ENCODE results near the gene GPC5. TPM values are rescaled to one million over a fixed set of nuclear protein-coding genes. Genes with fewer than 3 reads are reported as not detected.

GPC5 gene
- total RNA-seq, 2 donors from 2014 or later = not detected

- WGBS, 2 donors = 62 to 68% methylated on average over 2 of the region's 2 CpGs
- no peaks in the 10 kb centered on the region for H3K4me1 ChIP-seq
- H3K4me3 ChIP-seq = no peak overlapping the region
- H3K27ac ChIP-seq = no peak overlapping the region
- no peaks in the 10 kb centered on the region for H3K36me3 ChIP-seq (replicated peaks in 1 of 2; ENCODE audit: insufficient read depth in 1 of 2, low read depth in 2 of 2)
- H3K9me3 ChIP-seq = no peaks in the 10 kb centered on the region
- TF ChIP-seq POLR2A (IDR thresholded peaks at IDR 0.05) (no peak), CTCF (IDR thresholded peaks at IDR 0.05) (no peak)
- DNase-seq (no peak), ATAC-seq (no peak)
- intact Hi-C loops (cut with DNase I) = no loop called here
- no peaks in the 10 kb centered on the region for H3K27me3 ChIP-seq
Measured at GRCh38 chr13:91553584-91553983, 155.2 kb downstream of the GPC5 start.

- H3K36me3 ChIP-seq (replicated peaks in 1 of 2; ENCODE audit: insufficient read depth in 1 of 2, low read depth in 2 of 2) = no peaks in the 10 kb centered on the region
- WGBS, 2 donors = 37 to 52% methylated on average over 1 of the region's 1 CpG
- DNase-seq = no peak
- intact Hi-C loops (cut with DNase I) = no loop called here
- H3K4me1 ChIP-seq = no peaks in the 10 kb centered on the region
- ATAC-seq = no peak
- no peaks in the 10 kb centered on the region for H3K27me3 ChIP-seq
- TF ChIP-seq POLR2A (IDR thresholded peaks at IDR 0.05) = no peak
- TF ChIP-seq CTCF (IDR thresholded peaks at IDR 0.05) = no peak
- no peaks in the 10 kb centered on the region for H3K9me3 ChIP-seq
- H3K4me3 ChIP-seq = no peak overlapping the region
- H3K27ac ChIP-seq = no peak overlapping the region
Measured at GRCh38 chr13:91554101-91554500, 155.7 kb downstream of the GPC5 start.

- TF ChIP-seq POLR2A (IDR thresholded peaks at IDR 0.05) (no peak), CTCF (IDR thresholded peaks at IDR 0.05) (no peak)
- no peak for DNase-seq
- no peaks in the 10 kb centered on the region for H3K4me1 ChIP-seq
- WGBS, 2 donors = 26 to 35% methylated on average over 5 of the region's 5 CpGs
- no peak overlapping the region for H3K4me3 ChIP-seq
- no peaks in the 10 kb centered on the region for H3K9me3 ChIP-seq
- ATAC-seq = no peak
- H3K27me3 ChIP-seq = no peaks in the 10 kb centered on the region
- intact Hi-C loops (cut with DNase I) = no loop called here
- no peaks in the 10 kb centered on the region for H3K36me3 ChIP-seq (replicated peaks in 1 of 2; ENCODE audit: insufficient read depth in 1 of 2, low read depth in 2 of 2)
- H3K27ac ChIP-seq = no peak overlapping the region
Measured at GRCh38 chr13:91557328-91558090, 159.1 kb downstream of the GPC5 start.

- no peak for ATAC-seq
- H3K4me1 ChIP-seq = no peaks in the 10 kb centered on the region
- no peaks in the 10 kb centered on the region for H3K27me3 ChIP-seq
- no peak for DNase-seq
- no peaks in the 10 kb centered on the region for H3K36me3 ChIP-seq (replicated peaks in 1 of 2; ENCODE audit: insufficient read depth in 1 of 2, low read depth in 2 of 2)
- intact Hi-C loops (cut with DNase I) = no loop called here
- TF ChIP-seq CTCF (IDR thresholded peaks at IDR 0.05) (no peak), POLR2A (IDR thresholded peaks at IDR 0.05) (no peak)
- H3K4me3 ChIP-seq = no peak overlapping the region
- 54 to 74% methylated on average over 5 of the region's 5 CpGs for WGBS, 2 donors
- no peak overlapping the region for H3K27ac ChIP-seq
- H3K9me3 ChIP-seq = no peaks in the 10 kb centered on the region
Measured at GRCh38 chr13:91563799-91564198, 165.4 kb downstream of the GPC5 start.

GRCh38 chr13:91564396-91564795 is 166.0 kb downstream of the GPC5 start:
- Histone ChIP-seq H3K4me1 (no peaks in the 10 kb centered on the region), H3K27ac (no peak overlapping the region), H3K36me3 (replicated peaks in 1 of 2; ENCODE audit: insufficient read depth in 1 of 2, low read depth in 2 of 2) (no peaks in the 10 kb centered on the region), H3K4me3 (no peak overlapping the region), H3K9me3 (no peaks in the 10 kb centered on the region), H3K27me3 (no peaks in the 10 kb centered on the region)
- TF ChIP-seq POLR2A (IDR thresholded peaks at IDR 0.05) (no peak), CTCF (IDR thresholded peaks at IDR 0.05) (no peak)
- intact Hi-C loops (cut with DNase I) = no loop called here
- 50 to 51% methylated on average over 4 of the region's 4 CpGs for WGBS, 2 donors
- no peak for DNase-seq
- no peak for ATAC-seq
